ENCODE data around the gene ANKH.

ANKH gene

GRCh38 chr5:14718778-14719177, 152.8 kb downstream of the ANKH start:
- DNase-seq (ENCODE audit: low read depth in 4 of 4, low spot score in 1 of 4) = no peak

GRCh38 chr5:14716755-14717752, 154.5 kb downstream of the ANKH start:
- DNase-seq (ENCODE audit: low read depth in 4 of 4, low spot score in 1 of 4) = no peak

GRCh38 chr5:14715481-14715880, 156.1 kb downstream of the ANKH start:
- no peak for DNase-seq (ENCODE audit: low read depth in 4 of 4, low spot score in 1 of 4)

GRCh38 chr5:14714706-14715105, 156.9 kb downstream of the ANKH start:
- DNase-seq (ENCODE audit: low read depth in 4 of 4, low spot score in 1 of 4) = no peak

- DNase-seq (ENCODE audit: low read depth in 4 of 4, low spot score in 1 of 4) = no peak
These were observed 157.8 kb downstream of the ANKH start for GRCh38 chr5:14713476-14714390.

GRCh38 chr5:14712666-14713065, 158.9 kb downstream of the ANKH start:
- no peak for DNase-seq (ENCODE audit: low read depth in 4 of 4, low spot score in 1 of 4)

- DNase-seq (ENCODE audit: low read depth in 4 of 4, low spot score in 1 of 4) = no peak
These were observed 159.4 kb downstream of the ANKH start for GRCh38 chr5:14712131-14712530.

GRCh38 chr5:14710313-14710994, 161.1 kb downstream of the ANKH start:
- no peak for DNase-seq (ENCODE audit: low read depth in 4 of 4, low spot score in 1 of 4)

GRCh38 chr5:14708551-14708950, 163.0 kb downstream of the ANKH start:
- DNase-seq (ENCODE audit: low read depth in 4 of 4, low spot score in 1 of 4) = no peak

- no peak for DNase-seq (ENCODE audit: low read depth in 4 of 4, low spot score in 1 of 4)
These were observed 163.7 kb downstream of the ANKH start for GRCh38 chr5:14707811-14708390.

- peak in 1 of 4 experiments; percentile 15 for DNase-seq (ENCODE audit: low read depth in 4 of 4, low spot score in 1 of 4)
These were observed 165.0 kb downstream of the ANKH start for GRCh38 chr5:14706615-14707021.

GRCh38 chr5:14705556-14705955, 166.0 kb downstream of the ANKH start:
- no peak for DNase-seq (ENCODE audit: low read depth in 4 of 4, low spot score in 1 of 4)

- DNase-seq (ENCODE audit: low read depth in 4 of 4, low spot score in 1 of 4) = no peak
These were observed 169.2 kb downstream of the ANKH start for GRCh38 chr5:14702238-14702839.

- no peak for DNase-seq (ENCODE audit: low read depth in 4 of 4, low spot score in 1 of 4)
These were observed 170.0 kb downstream of the ANKH start for GRCh38 chr5:14701556-14701955.

GRCh38 chr5:14700478-14701436, 170.8 kb downstream of the ANKH start:
- no peak for DNase-seq (ENCODE audit: low read depth in 4 of 4, low spot score in 1 of 4)

GRCh38 chr5:14699807-14700400, 171.7 kb downstream of the ANKH start:
- no peak for DNase-seq (ENCODE audit: low read depth in 4 of 4, low spot score in 1 of 4)

GRCh38 chr5:14699159-14699558, 172.4 kb downstream of the ANKH start:
- DNase-seq (ENCODE audit: low read depth in 4 of 4, low spot score in 1 of 4) = no peak

- no peak for DNase-seq (ENCODE audit: low read depth in 4 of 4, low spot score in 1 of 4)
These were observed 173.1 kb downstream of the ANKH start for GRCh38 chr5:14698495-14698894.

- DNase-seq (ENCODE audit: low read depth in 4 of 4, low spot score in 1 of 4) = no peak
These were observed 174.7 kb downstream of the ANKH start for GRCh38 chr5:14696851-14697250.

Measured in stimulated activated CD4-positive, alpha-beta T cell treated with anti-CD3 and anti-CD28 coated beads, Interleukin-1b, Interleukin-23, amount 100 ng/mL, for 24 hours (primary cell).